IMR-90 (cell line): Measurements from ENCODE around the gene H2BK1. TPM values are rescaled to one million over a fixed set of nuclear protein-coding genes. Genes with fewer than 3 reads are reported as not detected.

ENCODE experiments used
- ATAC-seq: fragments of 200-7000 bp; cut with Tn5 transposase; 2 replicates; pipeline ENCODE4 v1.9.1; 2020; ENCODE audit warnings: low read depth, mild to moderate bottlenecking, moderate library complexity
- BruUV-seq: library from RNA; stranded (reverse); fragments of 400-500 nt; replicated peaks from 2 replicates; lab custom pipeline; 2021; lab: Mats Ljungman, UMichigan
- CTCF ChIA-PET: fragments of 300-600 bp; formaldehyde crosslinking; extraction: SDS; loops from one replicate; lab custom pipeline; 2021; ENCODE audit warnings: antibody characterized with exemption; lab: Yijun Ruan, JAX
- POLR2A ChIA-PET: fragments of 300-600 bp; sonication (Branson Sonifier 250); formaldehyde crosslinking; loops from one replicate; lab custom pipeline; 2022; ENCODE audit warnings: antibody characterized with exemption; ENCODE audit not compliant: unreplicated experiment; lab: Charles Lee
- DNase-seq: peaks from one replicate; pipeline ENCODE4 v3.0.0; 2013
- H2AFZ ChIP-seq: replicated peaks from 2 replicates; pipeline ENCODE3; 2013; ENCODE audit warnings: low read length, mild to moderate bottlenecking; ENCODE audit not compliant: poor library complexity
- H2AK5ac ChIP-seq: 2 replicates; pipeline ENCODE4 v1.6.1; 2013; ENCODE audit warnings: low read depth, low read length, inconsistent platforms
- H2AK9ac ChIP-seq: replicated peaks from 2 replicates; pipeline ENCODE3; 2013; ENCODE audit warnings: mild to moderate bottlenecking, low read depth, low read length, moderate library complexity; ENCODE audit not compliant: poor library complexity
- H2BK120ac ChIP-seq: 2 replicates; pipeline ENCODE4 v1.6.1; 2013; ENCODE audit warnings: low read depth, low read length, inconsistent platforms
- H2BK15ac ChIP-seq: 3 replicates; pipeline ENCODE4 v1.6.1; 2013; ENCODE audit warnings: low read depth, low read length, inconsistent platforms
- H2BK20ac ChIP-seq: 2 replicates; pipeline ENCODE4 v1.6.1; 2013; ENCODE audit warnings: low read depth, mild to moderate bottlenecking, inconsistent platforms, low read length, moderate library complexity
- H2BK5ac ChIP-seq: 2 replicates; pipeline ENCODE4 v1.6.1; 2013; ENCODE audit warnings: mild to moderate bottlenecking, low read depth, low read length, inconsistent platforms; ENCODE audit not compliant: poor library complexity, severe bottlenecking
- H3K14ac ChIP-seq: replicated peaks from 2 replicates; pipeline ENCODE4 v1.6.1; 2013; ENCODE audit warnings: low read depth, low read length, inconsistent platforms
- H3K18ac ChIP-seq: 2 replicates; pipeline ENCODE4 v1.6.1; 2013; ENCODE audit warnings: low read depth, low read length, control low read depth
- H3K23ac ChIP-seq: 2 replicates; pipeline ENCODE4 v1.6.1; 2013; ENCODE audit warnings: low read depth, low read length, inconsistent platforms
- H3K27ac ChIP-seq: 2 replicates; pipeline ENCODE4 v1.5.1; 2013; ENCODE audit warnings: mild to moderate bottlenecking, control low read depth, low read length; ENCODE audit not compliant: insufficient read depth
- H3K27me3 ChIP-seq: 2 replicates; pipeline ENCODE4 v1.6.1; 2013; ENCODE audit warnings: low read length; ENCODE audit not compliant: control insufficient read depth, insufficient read depth
- H3K36me3 ChIP-seq: 2 replicates; pipeline ENCODE4 v1.6.1; 2013; ENCODE audit warnings: low read length, mixed read lengths; ENCODE audit not compliant: control insufficient read depth, insufficient read depth
- H3K4ac ChIP-seq: 2 replicates; pipeline ENCODE4 v1.6.1; 2013; ENCODE audit warnings: low read depth, low read length, inconsistent platforms
- H3K4me1 ChIP-seq: 2 replicates; pipeline ENCODE4 v1.6.1; 2013; ENCODE audit warnings: low read length, mixed read lengths; ENCODE audit not compliant: control insufficient read depth, insufficient read depth
- H3K4me2 ChIP-seq: 2 replicates; pipeline ENCODE4 v1.6.1; 2013; ENCODE audit warnings: low read depth, mild to moderate bottlenecking, control low read depth, low read length, moderate library complexity
- H3K4me3 ChIP-seq: 2 replicates; pipeline ENCODE4 v1.5.1; 2013; ENCODE audit warnings: low read depth, mild to moderate bottlenecking, control low read depth, low read length, moderate library complexity; ENCODE audit not compliant: insufficient read depth
- H3K56ac ChIP-seq: 2 replicates; pipeline ENCODE4 v1.6.1; 2013; ENCODE audit warnings: low read length, inconsistent platforms; ENCODE audit not compliant: insufficient read depth; ENCODE audit errors: extremely low read depth
- H3K79me1 ChIP-seq, 2 experiments: 2 replicates each; pipeline ENCODE4 v1.6.1; 2013; ENCODE audit warnings: low read length in 2 of 2, inconsistent platforms in 1 of 2, low read depth in 1 of 2
- H3K9ac ChIP-seq: 2 replicates; pipeline ENCODE4 v1.6.1; 2013; ENCODE audit warnings: low read depth, low read length, control low read depth
- H3K9me1 ChIP-seq: 2 replicates; pipeline ENCODE4 v1.6.1; 2013; ENCODE audit warnings: low read length, inconsistent platforms; ENCODE audit not compliant: insufficient read depth
- H3K9me3 ChIP-seq: 2 replicates; pipeline ENCODE4 v1.6.1; 2013; ENCODE audit warnings: low read length; ENCODE audit not compliant: control insufficient read depth, insufficient read depth
- H4K20me1 ChIP-seq: 2 replicates; pipeline ENCODE4 v1.6.1; 2013; ENCODE audit warnings: low read length, inconsistent platforms; ENCODE audit not compliant: insufficient read depth
- H4K5ac ChIP-seq: 2 replicates; pipeline ENCODE4 v1.6.1; 2013; ENCODE audit warnings: mild to moderate bottlenecking, low read depth, low read length, control low read depth
- H4K8ac ChIP-seq, 2 experiments: 2 replicates each; pipeline ENCODE4 v1.6.1; 2013; ENCODE audit warnings: low read depth in 2 of 2, low read length in 2 of 2, control low read depth in 1 of 2, inconsistent platforms in 1 of 2
- H4K91ac ChIP-seq: 2 replicates; pipeline ENCODE4 v1.6.1; 2013; ENCODE audit warnings: low read depth, low read length, inconsistent platforms; ENCODE audit not compliant: insufficient read depth
- BHLHE40 ChIP-seq: fragments of 150-350 bp; IDR thresholded peaks from 2 replicates; pipeline ENCODE4 v1.6.1; 2016; ENCODE audit warnings: mild to moderate bottlenecking, low read depth, low read length
- CEBPB ChIP-seq: IDR thresholded peaks from 2 replicates; pipeline ENCODE4 v1.6.1; 2012; ENCODE audit warnings: low read depth, low read length, improper control_type of control experiment
- CHD1 ChIP-seq: IDR thresholded peaks from 2 replicates; pipeline ENCODE4 v1.6.1; 2012; ENCODE audit warnings: low read depth, low read length, improper control_type of control experiment
- FOS ChIP-seq: fragments of 150-350 bp; IDR thresholded peaks from 2 replicates; pipeline ENCODE4 v1.6.1; 2016; ENCODE audit warnings: low read depth, low read length
- MAFK ChIP-seq: IDR thresholded peaks from 2 replicates; pipeline ENCODE4 v1.6.1; 2012; ENCODE audit warnings: low read depth, low read length, improper control_type of control experiment
- MAZ ChIP-seq: IDR thresholded peaks from 2 replicates; pipeline ENCODE4 v1.6.1; 2012; ENCODE audit warnings: low read depth, mild to moderate bottlenecking, low read length, improper control_type of control experiment, moderate library complexity, borderline replicate concordance
- MXI1 ChIP-seq: IDR thresholded peaks from 2 replicates; pipeline ENCODE4 v1.6.1; 2012; ENCODE audit warnings: low read depth, mild to moderate bottlenecking, low read length, moderate library complexity, borderline replicate concordance
- NFE2L2 ChIP-seq: fragments of 150-350 bp; IDR thresholded peaks from 2 replicates; pipeline ENCODE4 v1.6.1; 2016; ENCODE audit warnings: low read depth, mild to moderate bottlenecking, low read length
- POLR2A ChIP-seq: IDR thresholded peaks from 2 replicates; pipeline ENCODE4 v1.6.1; 2012; ENCODE audit warnings: mild to moderate bottlenecking, low read depth, low read length
- RAD21 ChIP-seq: IDR thresholded peaks from 2 replicates; pipeline ENCODE4 v1.6.1; 2012; ENCODE audit warnings: low read length, improper control_type of control experiment
- RCOR1 ChIP-seq: IDR thresholded peaks from 2 replicates; pipeline ENCODE4 v1.6.1; 2012; ENCODE audit warnings: mild to moderate bottlenecking, low read length, improper control_type of control experiment; ENCODE audit not compliant: insufficient replicate concordance
- RFX5 ChIP-seq: IDR thresholded peaks from 2 replicates; pipeline ENCODE4 v1.8.0; 2012; ENCODE audit warnings: low read depth, mild to moderate bottlenecking, low read length, moderate library complexity
- SMC3 ChIP-seq: fragments of 150-350 bp; IDR thresholded peaks from 2 replicates; pipeline ENCODE4 v1.6.1; 2016; ENCODE audit warnings: low read depth, mild to moderate bottlenecking, antibody characterized with exemption, low read length, moderate library complexity
- WGBS, 2 experiments: methylation state at CpG; one replicate each; pipeline versions ENCODE4 v1.1.5 to v1.1.7; 2013; ENCODE audit warnings: missing lambda C conversion rate in 2 of 2; ENCODE audit not compliant: insufficient read length in 1 of 2; ENCODE audit errors: extremely low coverage in 2 of 2; 5-methylcytosine and 5-hydroxymethylcytosine counted together
- dilution Hi-C: fragments of 300-500 bp; cut with HindIII; formaldehyde crosslinking; loops from one replicate; pipeline ENCODE4 v1.14.3; 2018; ENCODE audit warnings: low sequenced_read_pairs; ENCODE audit not compliant: unreplicated experiment
- in situ Hi-C: fragments of 300-500 bp; cut with MboI; formaldehyde crosslinking; loops from 3 replicates; pipeline ENCODE4 v1.14.3; 2019; ENCODE audit warnings: low sequenced_read_pairs, inconsistent platforms, mixed read lengths
- intact Hi-C: fragments of 100-400 bp; cut with micrococcal nuclease; formaldehyde crosslinking; loops from 2 replicates; pipeline ENCODE4 v1.10.0; 2022
- polyA plus RNA-seq, 3 experiments: library from polyadenylated mRNA; depleted of rRNA; stranded (reverse); fragments of >200 nt; gene quantifications; 2 replicates each; pipeline ENCODE4 v1.2.3, GENCODE V29; 2012; ENCODE audit warnings: low replicate concordance in 1 of 3
- total RNA-seq: library from RNA; depleted of rRNA; stranded (reverse); fragments of >200 nt; gene quantifications from 2 replicates; pipeline ENCODE4 v1.2.3, GENCODE V29; 2012
- TF ChIP-seq, protein P1 (sequence below): fragments of 150-350 bp; IDR thresholded peaks from 2 replicates; pipeline ENCODE4 v1.6.1; 2016; ENCODE audit warnings: low read depth, mild to moderate bottlenecking, low read length, moderate library complexity, borderline replicate concordance
- TF ChIP-seq, protein P2 (sequence below): fragments of 150-350 bp; IDR thresholded peaks from 2 replicates; pipeline ENCODE4 v1.6.1; 2017; ENCODE audit warnings: mild to moderate bottlenecking, antibody characterized with exemption, low read length, low read depth
- TF ChIP-seq, protein P3 (sequence below): conservative IDR thresholded peaks from 2 replicates; pipeline ENCODE4 v1.5.1; 2012; ENCODE audit warnings: mild to moderate bottlenecking, low read depth, low read length, improper control_type of control experiment

The H2BK1 gene
- total and polyA plus RNA-seq, 2 of the 4 experiments (the other 2 are of a cell fraction) = not detected

DNA sequence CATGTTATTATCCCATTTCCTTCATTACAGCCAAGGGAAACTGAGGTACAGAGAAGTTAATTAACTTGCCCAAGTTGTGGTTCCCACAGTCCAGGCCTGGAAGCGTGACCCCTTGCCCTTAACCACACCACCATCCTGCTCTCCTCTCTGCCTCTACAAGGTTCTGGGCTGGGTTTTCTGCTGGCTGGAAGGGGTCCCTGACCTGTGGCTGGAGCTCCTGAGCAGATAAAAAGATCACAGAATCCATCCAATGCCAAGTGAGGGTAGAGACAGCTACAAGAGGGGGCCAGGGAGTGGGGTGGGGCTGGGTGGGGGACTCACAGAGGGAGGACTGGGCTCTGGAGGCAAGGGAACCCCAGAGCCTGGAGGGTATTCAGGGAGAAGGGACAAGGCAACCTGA is 33.0 kb downstream of the H2BK1 start:
- in situ Hi-C loops = no loop called here
- Histone ChIP-seq H3K9me3 (no peaks in the 10 kb centered on the region; the same call in 1 of the 2 replicates), H3K9me1 (no peaks in the 10 kb centered on the region), H2AFZ (no peak overlapping the region), H4K5ac (no peak overlapping the region), H3K4me1 (no peaks in the 10 kb centered on the region), H3K36me3 (no peaks in the 10 kb centered on the region), H4K20me1 (no peaks in the 10 kb centered on the region), H3K9ac (no peak overlapping the region), H3K4me2 (no peak overlapping the region), H3K27ac (no peak overlapping the region), H2BK5ac (no peak overlapping the region), H3K79me1 (no peaks in the 10 kb centered on the region), H2BK20ac (no peak overlapping the region), H3K56ac (no peak overlapping the region), H2AK9ac (no peak overlapping the region), H2BK120ac (no peak overlapping the region), H3K4ac (no peak overlapping the region), H3K4me3 (no peak overlapping the region), H3K14ac (no peak overlapping the region), H3K27me3 (peaks cover 71% of the 10 kb centered on the region), H3K23ac (no peak overlapping the region), H2AK5ac (no peak overlapping the region), H4K8ac (no peak overlapping the region), H4K91ac (no peak overlapping the region), H3K18ac (no peak overlapping the region), H2BK15ac (no peak overlapping the region)
- dilution Hi-C loops = no loop called here
- BruUV-seq = no TSS peak
- no peak for TF ChIP-seq RFX5
- no peak for TF ChIP-seq RCOR1
- TF ChIP-seq CEBPB = no peak
- TF ChIP-seq MXI1 = no peak
- no peak for TF ChIP-seq FOS
- TF ChIP-seq CHD1 = no peak
- no peak for TF ChIP-seq POLR2A
- TF ChIP-seq, protein P1, sequence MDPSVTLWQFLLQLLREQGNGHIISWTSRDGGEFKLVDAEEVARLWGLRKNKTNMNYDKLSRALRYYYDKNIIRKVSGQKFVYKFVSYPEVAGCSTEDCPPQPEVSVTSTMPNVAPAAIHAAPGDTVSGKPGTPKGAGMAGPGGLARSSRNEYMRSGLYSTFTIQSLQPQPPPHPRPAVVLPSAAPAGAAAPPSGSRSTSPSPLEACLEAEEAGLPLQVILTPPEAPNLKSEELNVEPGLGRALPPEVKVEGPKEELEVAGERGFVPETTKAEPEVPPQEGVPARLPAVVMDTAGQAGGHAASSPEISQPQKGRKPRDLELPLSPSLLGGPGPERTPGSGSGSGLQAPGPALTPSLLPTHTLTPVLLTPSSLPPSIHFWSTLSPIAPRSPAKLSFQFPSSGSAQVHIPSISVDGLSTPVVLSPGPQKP = no peak
- no peak for TF ChIP-seq MAZ
- no peak for TF ChIP-seq SMC3
- TF ChIP-seq NFE2L2 = no peak
- no peak for TF ChIP-seq RAD21
- TF ChIP-seq, protein P2, sequence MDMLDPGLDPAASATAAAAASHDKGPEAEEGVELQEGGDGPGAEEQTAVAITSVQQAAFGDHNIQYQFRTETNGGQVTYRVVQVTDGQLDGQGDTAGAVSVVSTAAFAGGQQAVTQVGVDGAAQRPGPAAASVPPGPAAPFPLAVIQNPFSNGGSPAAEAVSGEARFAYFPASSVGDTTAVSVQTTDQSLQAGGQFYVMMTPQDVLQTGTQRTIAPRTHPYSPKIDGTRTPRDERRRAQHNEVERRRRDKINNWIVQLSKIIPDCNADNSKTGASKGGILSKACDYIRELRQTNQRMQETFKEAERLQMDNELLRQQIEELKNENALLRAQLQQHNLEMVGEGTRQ = no peak
- no peak for TF ChIP-seq BHLHE40
- TF ChIP-seq, protein P3, sequence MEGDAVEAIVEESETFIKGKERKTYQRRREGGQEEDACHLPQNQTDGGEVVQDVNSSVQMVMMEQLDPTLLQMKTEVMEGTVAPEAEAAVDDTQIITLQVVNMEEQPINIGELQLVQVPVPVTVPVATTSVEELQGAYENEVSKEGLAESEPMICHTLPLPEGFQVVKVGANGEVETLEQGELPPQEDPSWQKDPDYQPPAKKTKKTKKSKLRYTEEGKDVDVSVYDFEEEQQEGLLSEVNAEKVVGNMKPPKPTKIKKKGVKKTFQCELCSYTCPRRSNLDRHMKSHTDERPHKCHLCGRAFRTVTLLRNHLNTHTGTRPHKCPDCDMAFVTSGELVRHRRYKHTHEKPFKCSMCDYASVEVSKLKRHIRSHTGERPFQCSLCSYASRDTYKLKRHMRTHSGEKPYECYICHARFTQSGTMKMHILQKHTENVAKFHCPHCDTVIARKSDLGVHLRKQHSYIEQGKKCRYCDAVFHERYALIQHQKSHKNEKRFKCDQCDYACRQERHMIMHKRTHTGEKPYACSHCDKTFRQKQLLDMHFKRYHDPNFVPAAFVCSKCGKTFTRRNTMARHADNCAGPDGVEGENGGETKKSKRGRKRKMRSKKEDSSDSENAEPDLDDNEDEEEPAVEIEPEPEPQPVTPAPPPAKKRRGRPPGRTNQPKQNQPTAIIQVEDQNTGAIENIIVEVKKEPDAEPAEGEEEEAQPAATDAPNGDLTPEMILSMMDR = no peak
- TF ChIP-seq MAFK = no peak
- POLR2A ChIA-PET = no interaction called here
- CTCF ChIA-PET = no interaction called here
- intact Hi-C loops = no loop called here
- DNase-seq (no peak), ATAC-seq (no peak)
- WGBS, 2 experiments = no CpG with 5 or more reads among the region's 1 CpG
